NCI-H446 treated with DMSO at 0.1 percent for 48 hours (cell line): ENCODE results near the gene SLC36A4.
"Not testable (repeated sequence)": the region's sequence is repeated elsewhere in the genome, so short reads cannot be mapped to it uniquely, and the experiment has no call there.

ENCODE experiments used
- DNase-seq: peaks from one replicate; lab custom pipeline; 2025; lab: John Stamatoyannopoulos, UW

The SLC36A4 gene

DNA sequence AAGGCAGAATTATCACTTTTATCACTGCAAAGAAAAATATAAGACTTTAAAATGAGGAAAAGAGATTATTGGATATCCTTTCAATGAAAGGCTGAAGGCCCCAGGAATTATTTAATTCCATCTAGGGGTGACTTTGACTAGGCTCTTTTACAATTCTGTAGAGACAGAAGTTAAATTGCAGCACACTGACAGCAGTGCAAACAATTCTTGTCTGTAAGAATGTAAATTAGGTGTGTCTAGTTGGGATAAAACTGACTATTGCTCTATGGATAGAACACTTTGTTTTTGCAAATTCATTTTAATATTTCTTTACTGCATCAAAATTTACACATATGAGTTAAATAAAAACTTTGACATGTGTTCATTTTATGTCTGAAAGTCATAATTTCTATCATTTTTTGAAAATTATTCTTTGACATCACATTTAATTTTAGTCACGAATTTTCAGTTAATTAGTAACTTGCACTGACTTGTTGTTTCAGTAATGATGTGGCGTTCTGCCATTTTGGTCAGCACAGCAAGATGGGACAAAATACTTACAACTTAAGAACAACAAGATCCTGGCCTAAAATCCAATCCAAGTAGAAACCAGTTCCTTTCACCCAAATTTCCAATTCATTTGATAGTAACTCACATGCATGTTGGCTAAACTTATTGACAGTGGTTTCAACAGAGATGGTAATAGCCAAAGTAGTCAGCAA lies 75.1 kb downstream of the SLC36A4 start:
- DNase-seq = no peak

DNA sequence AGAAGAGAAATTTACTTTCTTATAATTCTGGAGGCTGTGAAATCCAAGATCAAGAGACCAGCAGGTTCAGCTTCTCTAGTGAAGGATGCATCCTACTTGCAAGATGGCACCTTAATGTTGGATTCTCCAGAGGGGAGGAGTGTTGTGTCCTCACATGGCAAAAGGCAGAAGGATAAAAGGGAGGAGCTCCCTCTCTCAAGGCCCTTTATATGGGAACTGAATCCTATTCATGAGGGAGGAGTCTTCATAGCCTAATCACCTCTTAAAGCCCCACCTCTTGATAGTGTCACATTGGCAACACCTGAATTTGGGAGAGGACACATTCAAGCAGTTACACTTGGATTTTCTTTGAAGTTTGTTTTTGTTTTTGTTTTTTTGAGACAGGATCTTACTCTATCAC lies 79.5 kb downstream of the SLC36A4 start:
- DNase-seq = no peak

DNA sequence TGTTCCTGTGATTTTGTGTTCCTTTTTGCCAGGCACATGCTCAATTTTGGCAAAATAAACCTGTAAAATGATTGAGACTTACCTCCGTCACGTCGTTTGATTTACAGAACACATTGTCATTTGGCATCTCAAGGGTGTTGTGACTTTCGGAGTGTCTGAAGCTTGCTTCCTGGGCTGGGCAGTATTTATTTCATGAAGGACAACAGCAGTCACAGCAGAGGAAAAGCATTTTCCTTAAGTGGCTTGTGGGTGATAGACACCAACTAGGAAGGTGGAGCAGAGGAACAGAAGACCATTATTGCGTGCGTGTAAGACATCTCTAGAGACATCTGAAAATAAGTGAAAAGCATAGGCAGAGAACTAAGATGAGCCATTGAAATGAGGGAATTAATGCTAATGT lies 80.2 kb downstream of the SLC36A4 start:
- no peak for DNase-seq

DNA sequence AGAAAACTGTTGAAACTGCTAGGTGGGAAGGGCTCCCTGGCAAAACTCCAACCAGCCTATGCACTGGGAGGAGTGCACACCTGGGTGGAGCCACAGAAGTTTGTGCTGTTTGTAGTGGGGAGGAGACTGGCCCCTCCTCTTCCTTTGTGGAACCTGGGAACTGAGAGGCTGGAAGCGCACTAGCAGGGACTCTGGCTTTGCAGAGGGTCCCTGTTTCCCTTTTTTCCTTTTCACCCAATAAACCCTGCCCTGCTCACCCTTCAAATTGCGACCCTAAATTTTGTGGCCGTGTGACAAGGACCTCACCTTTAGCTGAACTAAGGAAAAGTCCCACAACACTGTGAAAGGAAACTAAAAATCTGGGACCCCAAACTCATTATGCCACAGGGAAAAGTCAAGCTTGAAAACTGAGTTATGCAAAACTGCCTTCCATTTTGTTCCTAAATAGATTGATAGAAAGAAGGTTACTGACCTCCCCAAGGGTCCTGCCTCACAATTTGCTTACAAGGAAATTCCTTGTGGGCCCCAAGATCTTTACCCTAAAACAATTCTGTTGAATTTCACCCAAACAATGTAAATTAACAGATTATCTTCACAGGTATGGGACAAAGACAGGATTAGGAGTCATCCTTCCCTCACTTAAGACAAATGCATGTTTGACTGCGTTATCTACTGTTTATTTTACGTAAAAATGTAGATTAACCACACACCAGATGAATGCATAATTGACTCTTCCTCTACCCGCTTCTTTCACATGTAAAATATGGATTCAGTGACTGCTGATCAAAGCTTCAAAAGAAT lies 81.0 kb downstream of the SLC36A4 start:
- DNase-seq = no peak

DNA sequence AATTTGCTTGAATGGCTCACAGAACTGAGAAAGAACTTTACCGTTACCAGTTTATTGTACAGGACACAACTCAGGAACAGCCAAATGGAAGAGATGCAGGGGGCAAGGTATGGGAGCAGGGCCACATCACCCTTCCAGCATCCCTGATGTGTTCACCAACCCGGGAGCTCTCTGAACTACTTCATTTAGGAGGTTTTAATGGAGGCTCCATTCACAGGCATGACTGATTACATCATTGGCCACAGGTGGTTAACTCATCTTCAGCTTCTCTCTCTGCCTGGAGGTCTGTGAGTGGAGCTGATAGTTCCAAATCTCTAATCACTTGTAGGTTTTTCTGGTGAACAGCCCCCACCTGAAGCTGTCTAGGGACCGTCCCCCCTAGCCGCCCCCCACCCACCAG lies 83.5 kb downstream of the SLC36A4 start:
- DNase-seq = no peak

DNA sequence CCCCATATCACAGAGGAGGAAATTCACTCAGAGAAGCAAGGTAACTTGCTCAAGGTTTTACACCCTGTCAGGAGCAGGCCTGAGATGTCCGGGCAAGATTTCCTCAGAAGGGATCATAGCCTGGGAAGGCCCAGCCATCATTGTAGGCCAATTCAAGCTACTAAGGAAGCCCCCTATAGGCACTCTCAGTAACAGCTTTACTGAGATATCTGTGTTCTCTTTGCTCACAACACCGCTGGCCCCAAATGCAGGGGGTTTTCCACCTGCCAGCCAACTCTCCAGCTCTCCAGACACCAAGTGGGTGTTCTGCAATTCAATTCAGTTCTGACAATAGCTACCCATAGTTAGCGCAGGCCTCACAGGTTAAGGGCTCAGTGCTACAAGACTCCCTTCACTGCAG lies 84.0 kb downstream of the SLC36A4 start:
- no peak for DNase-seq

DNA sequence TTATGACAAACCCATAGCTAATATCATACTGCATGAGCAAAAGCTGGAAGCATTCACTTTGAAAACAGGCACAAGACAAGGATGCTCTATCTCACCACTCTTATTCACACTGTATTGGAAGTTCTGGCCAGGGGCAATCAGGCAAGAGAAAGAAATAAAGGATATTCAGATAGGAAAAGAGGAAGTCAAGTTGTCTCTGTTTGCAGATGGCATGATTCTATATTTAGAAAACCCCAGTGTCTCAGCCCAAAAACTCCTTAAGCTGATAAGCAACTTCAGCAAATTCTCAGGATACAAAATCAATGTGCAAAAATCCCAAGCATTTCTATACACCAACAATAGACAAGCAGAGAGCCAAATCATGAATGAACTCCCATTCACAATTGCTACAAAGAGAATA lies 86.6 kb downstream of the SLC36A4 start:
- not testable (repeated sequence) for DNase-seq

DNA sequence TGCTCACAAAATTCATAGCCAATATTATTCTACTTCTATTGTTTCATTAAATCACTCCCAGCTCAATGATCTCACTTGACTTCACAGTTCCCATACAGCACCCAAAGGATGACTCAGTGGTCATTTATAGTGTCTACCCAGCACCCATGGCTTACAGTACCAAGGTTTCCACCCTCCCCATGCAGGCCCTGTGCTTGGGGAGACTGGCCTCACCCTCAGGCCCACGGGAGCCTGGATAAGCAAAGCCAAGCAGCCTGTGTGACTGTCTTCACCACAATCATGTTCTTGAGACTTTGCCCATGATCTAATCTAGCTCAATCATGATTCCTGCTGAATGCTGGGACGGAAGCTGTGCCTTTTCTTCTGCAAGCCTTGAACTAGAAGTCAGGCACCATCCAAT lies 97.6 kb downstream of the SLC36A4 start:
- DNase-seq = no peak

DNA sequence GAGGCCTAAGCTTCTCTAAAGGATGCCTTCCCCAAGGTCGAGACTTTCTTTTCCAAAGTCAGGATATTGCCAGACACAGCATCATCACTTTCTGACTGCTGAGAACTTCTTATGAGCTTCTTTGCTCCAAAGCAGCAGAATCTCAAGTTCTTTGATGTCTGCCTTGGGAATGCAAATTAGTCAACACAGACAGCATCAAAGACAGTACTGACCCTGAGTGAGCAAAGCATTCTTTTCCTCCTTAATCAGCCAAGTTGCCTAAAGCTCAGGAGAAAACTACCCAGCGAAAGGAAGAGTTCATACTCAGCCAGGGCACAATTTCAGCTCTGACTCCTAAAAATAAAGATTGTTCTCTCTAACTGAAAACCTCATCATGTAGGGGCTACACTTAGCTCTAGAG lies 98.0 kb downstream of the SLC36A4 start:
- DNase-seq = no peak
